LNCaP clone FGC (cell line): Measurements from ENCODE around the gene CEACAM18.
"Not testable (repeated sequence)": the region's sequence is repeated elsewhere in the genome, so short reads cannot be mapped to it uniquely, and the experiment has no call there.

ENCODE experiments used
- DNase-seq: peaks from one replicate; pipeline ENCODE4 v3.0.0-alpha.2; 2011; ENCODE audit warnings: low read depth
- H3K4me3 ChIP-seq: 2 replicates; pipeline ENCODE4 v1.5.1; 2011; ENCODE audit warnings: mild to moderate bottlenecking, low read depth, low read length, control low read depth
- TF ChIP-seq, protein P1 (sequence below): IDR thresholded peaks from 2 replicates; pipeline ENCODE4 v1.5.1; 2012; ENCODE audit warnings: mild to moderate bottlenecking; ENCODE audit not compliant: control insufficient read depth, insufficient read depth; ENCODE audit errors: extremely low read depth

Gene CEACAM18

DNA sequence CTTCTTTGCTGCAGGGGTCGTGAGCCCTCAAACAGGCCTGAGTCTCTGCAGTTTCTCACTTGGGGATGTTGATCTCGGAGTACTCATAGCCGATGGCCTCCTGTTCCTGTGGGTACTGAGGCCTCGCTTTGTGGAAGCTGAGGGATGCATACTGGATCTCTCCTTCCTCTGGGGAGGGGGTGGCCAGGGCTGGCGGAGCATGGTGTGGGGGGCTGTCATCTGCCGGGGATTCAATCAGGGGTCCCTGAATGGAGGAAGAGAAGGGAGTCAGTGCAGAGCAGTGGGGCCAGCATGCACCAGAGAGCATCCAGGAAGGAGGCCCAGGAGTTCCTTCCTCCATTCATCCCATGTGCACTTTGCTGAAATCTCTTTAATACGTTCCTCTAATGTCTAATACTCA is 13.2 kb downstream of the CEACAM18 start:
- no peak overlapping the region for H3K4me3 ChIP-seq

DNA sequence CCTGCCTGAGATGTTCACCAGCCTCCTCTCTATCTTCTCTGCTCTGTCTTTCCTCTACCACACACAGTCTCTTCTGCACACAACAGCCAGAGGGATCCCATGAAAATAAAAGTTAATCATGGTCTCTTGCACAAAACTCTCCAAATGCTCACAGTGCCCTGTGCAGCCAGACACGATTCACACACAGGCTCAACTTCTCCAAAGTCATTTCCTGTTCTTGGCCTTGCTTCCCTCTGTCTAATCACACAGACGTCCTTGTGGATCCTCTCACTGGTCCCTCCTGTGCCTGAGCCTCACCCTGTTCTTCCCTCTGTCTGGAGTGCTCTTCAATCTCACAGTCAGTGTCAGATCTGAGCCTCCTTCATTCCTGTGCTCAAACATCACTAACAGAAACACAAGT is 15.4 kb downstream of the CEACAM18 start:
- no peak for DNase-seq
- TF ChIP-seq, protein P1, sequence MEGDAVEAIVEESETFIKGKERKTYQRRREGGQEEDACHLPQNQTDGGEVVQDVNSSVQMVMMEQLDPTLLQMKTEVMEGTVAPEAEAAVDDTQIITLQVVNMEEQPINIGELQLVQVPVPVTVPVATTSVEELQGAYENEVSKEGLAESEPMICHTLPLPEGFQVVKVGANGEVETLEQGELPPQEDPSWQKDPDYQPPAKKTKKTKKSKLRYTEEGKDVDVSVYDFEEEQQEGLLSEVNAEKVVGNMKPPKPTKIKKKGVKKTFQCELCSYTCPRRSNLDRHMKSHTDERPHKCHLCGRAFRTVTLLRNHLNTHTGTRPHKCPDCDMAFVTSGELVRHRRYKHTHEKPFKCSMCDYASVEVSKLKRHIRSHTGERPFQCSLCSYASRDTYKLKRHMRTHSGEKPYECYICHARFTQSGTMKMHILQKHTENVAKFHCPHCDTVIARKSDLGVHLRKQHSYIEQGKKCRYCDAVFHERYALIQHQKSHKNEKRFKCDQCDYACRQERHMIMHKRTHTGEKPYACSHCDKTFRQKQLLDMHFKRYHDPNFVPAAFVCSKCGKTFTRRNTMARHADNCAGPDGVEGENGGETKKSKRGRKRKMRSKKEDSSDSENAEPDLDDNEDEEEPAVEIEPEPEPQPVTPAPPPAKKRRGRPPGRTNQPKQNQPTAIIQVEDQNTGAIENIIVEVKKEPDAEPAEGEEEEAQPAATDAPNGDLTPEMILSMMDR: no peak
- H3K4me3 ChIP-seq: no peak overlapping the region

More for the DNA sequence above, 13.2 kb downstream of the CEACAM18 start:
- TF ChIP-seq, protein P1: no peak
- no peak for DNase-seq

DNA sequence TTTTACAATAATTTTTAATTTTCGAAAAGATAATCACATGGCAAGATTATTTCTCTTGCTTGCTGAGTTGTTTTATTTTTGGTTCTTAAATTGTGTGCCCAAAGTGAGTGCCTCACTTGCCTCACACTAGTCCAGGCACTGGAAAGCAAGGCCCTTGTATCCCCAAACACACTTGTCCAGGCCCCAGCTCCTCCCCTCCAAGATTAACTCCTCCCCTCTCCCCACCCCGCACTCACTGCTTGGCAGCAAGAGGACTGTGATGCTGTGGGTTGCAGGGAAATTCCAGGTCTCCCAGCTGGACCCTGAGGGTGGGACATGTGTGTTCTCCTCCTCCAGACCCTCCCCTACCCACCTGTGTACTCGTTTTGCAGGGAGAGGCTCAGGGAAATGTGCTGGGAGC is 19.3 kb downstream of the CEACAM18 start:
- no peak for DNase-seq

GRCh38 chr19:51500931-51501330 is 22.6 kb downstream of the CEACAM18 start:
- not testable (repeated sequence) for DNase-seq, H3K4me3 ChIP-seq

More for the DNA sequence above, 19.3 kb downstream of the CEACAM18 start:
- TF ChIP-seq, protein P1: no peak
- H3K4me3 ChIP-seq: no peak overlapping the region

DNA sequence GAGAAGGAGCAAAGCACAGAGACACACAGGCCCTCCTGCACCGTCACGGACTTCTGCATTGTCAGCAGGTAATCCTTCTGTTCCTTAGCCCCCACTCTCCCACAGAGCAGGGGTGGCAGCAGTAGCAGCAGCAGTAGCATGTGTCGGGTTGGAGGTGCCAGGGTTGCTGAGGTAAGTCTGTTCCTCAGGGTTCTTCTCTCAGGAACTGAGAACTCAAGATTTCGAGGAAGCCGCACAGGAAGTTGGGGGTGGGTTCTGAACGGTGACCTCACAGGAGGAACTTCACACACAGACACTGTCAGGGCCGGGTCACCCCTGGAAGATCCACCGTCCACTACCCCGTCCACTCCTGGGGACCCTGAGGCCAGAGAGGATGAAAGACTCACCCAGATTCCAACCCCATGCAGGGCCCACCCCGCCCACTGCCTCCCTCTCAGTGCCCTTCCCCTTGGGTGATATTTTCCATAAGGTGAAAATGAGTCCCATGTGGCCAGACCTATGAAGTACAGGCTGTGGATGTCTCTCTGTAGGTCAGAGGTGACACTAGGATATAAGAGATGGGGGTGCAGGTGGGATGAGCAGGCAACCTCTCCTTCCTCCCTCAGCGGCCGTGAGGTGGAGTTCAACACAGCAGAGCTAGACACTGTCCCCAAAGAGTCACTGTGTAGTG is 23.4 kb downstream of the CEACAM18 start, which contains the start of gene SIGLEC12:
TSS of gene SIGLEC12 (minus strand) at position 207 of the 670 bp plus-strand sequence. CDS start at position 140, 67 bp downstream.
- TF ChIP-seq, protein P1: no peak
- H3K4me3 ChIP-seq: no peak within 1 kb of the TSS
- DNase-seq: no peak

- TF ChIP-seq, protein P1: no peak
- no peak overlapping the region for H3K4me3 ChIP-seq
- DNase-seq: no peak
Observed at GRCh38 chr19:51503286-51503817, 25.0 kb downstream of the CEACAM18 start.

DNA sequence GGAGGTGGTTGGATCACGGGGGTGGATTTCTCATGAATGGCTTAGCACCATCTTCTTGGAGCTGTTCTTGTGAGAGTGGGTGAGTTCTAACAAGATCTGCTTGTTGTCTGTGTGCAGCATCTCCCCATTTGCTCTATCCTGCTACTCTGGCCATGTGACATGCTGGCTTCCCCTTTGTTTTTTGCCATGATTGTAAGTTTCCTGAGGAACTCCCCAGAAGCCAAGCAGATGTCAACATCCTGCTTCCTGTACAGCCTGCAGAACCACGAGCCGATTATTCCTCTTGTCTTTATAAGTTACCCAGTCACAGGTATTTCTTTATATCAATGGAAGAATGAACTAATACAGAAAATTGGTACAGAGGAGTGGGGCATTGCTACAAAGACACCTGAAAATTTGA is 25.6 kb downstream of the CEACAM18 start:
- TF ChIP-seq, protein P1: no peak
- no peak overlapping the region for H3K4me3 ChIP-seq
- no peak for DNase-seq
